Gastroesophageal sphincter (tissue), 4 donors: ENCODE results near the gene CADM1. TPM values are rescaled to one million over a fixed set of nuclear protein-coding genes. Genes with fewer than 3 reads are reported as not detected.

ENCODE experiments used
- ATAC-seq: fragments of 150-250 bp; one replicate; pipeline ENCODE4 v1.9.1; 2016; ENCODE audit warnings: mild to moderate bottlenecking, moderate library complexity
- H3K27ac ChIP-seq, 4 donors: fragments of 200-600 bp; sonication (generic) in 3 of 4; 1 replicate in 3 of 4; 2 replicates in 1 of 4; pipeline ENCODE4 v1.5.1; 2016 to 2019
- H3K27me3 ChIP-seq: fragments of 200-600 bp; sonication (generic); one replicate; pipeline ENCODE4 v1.5.1; 2019
- H3K36me3 ChIP-seq, 2 donors: fragments of 200-600 bp; sonication (generic); one replicate each; pipeline ENCODE4 v1.5.1; 2019; ENCODE audit warnings: control low read depth in 1 of 2
- H3K4me1 ChIP-seq, 3 donors: fragments of 200-600 bp; sonication (generic); 1 replicate in 2 of 3; 2 replicates in 1 of 3; pipeline ENCODE4 v1.5.1; 2016 to 2019; ENCODE audit warnings: control low read depth in 2 of 3
- H3K4me3 ChIP-seq, 2 donors: fragments of 200-600 bp; sonication (generic); one replicate each; pipeline ENCODE4 v1.5.1; 2019; ENCODE audit warnings: mild to moderate bottlenecking in 1 of 2, moderate library complexity in 1 of 2
- H3K9me3 ChIP-seq, 3 donors: fragments of 200-600 bp; sonication (generic); one replicate each; pipeline ENCODE4 v1.5.1; 2017 to 2019; ENCODE audit warnings: control low read depth in 2 of 3
- CTCF ChIP-seq, 4 experiments: fragments of 200-600 bp in 2 of 4; fragments of 450-650 bp in 2 of 4; sonication (generic) in 1 of 4; IDR thresholded peaks; one replicate each; pipeline ENCODE4 v1.5.1; 2017 to 2019; ENCODE audit warnings: antibody characterized with exemption in 4 of 4, mild to moderate bottlenecking in 2 of 4, moderate library complexity in 2 of 4
- EP300 ChIP-seq: sonication (generic); formaldehyde crosslinking; IDR thresholded peaks from one replicate; pipeline ENCODE4 v1.6.1; 2017; ENCODE audit warnings: antibody characterized with exemption, mild to moderate bottlenecking
- POLR2A ChIP-seq, 2 donors: fragments of 450-650 bp; IDR thresholded peaks; one replicate each; pipeline ENCODE4 v1.6.1; 2017; ENCODE audit warnings: antibody characterized with exemption in 2 of 2, mild to moderate bottlenecking in 2 of 2, moderate library complexity in 1 of 2
- POLR2AphosphoS5 ChIP-seq: sonication (generic); formaldehyde crosslinking; IDR thresholded peaks from one replicate; pipeline ENCODE4 v1.6.1; 2017; ENCODE audit warnings: antibody characterized with exemption
- WGBS, 2 donors: methylation state at CpG; one replicate each; pipeline ENCODE4 v1.1.5; 2018; ENCODE audit warnings: low coverage in 1 of 2; 5-methylcytosine and 5-hydroxymethylcytosine counted together
- total RNA-seq, 4 donors: library from RNA; depleted of rRNA; stranded (reverse); fragments of >200 nt; gene quantifications; one replicate each; pipeline ENCODE4 v1.1.0, GENCODE V29; 2016

The CADM1 gene
- total RNA-seq, 4 donors from 2014 or later: 10.4 to 23.5 (median 17.1) TPM

GRCh38 chr11:115271643-115272042, 232.6 kb downstream of the CADM1 start:
- no peaks in the 10 kb centered on the region for H3K36me3 ChIP-seq
- TF ChIP-seq POLR2A (IDR thresholded peaks at IDR 0.05) (no peak), POLR2AphosphoS5 (no peak)
- ATAC-seq: no peak

GRCh38 chr11:115269191-115269950, 234.8 kb downstream of the CADM1 start:
- H3K27ac ChIP-seq: no peak overlapping the region
- no peak overlapping the region for H3K4me3 ChIP-seq
- TF ChIP-seq POLR2A (IDR thresholded peaks at IDR 0.05): no peak
- TF ChIP-seq CTCF (IDR thresholded peaks at IDR 0.05): no peak
- TF ChIP-seq EP300: no peak
- TF ChIP-seq POLR2AphosphoS5: no peak
- H3K4me1 ChIP-seq: peaks cover 0 to 11% (median 0%) of the 10 kb centered on the region in 3 donors
- H3K27me3 ChIP-seq: no peaks in the 10 kb centered on the region
- no peaks in the 10 kb centered on the region for H3K36me3 ChIP-seq
- H3K9me3 ChIP-seq: no peaks in the 10 kb centered on the region
- ATAC-seq: no peak
- WGBS, 2 donors: 86 to 100% methylated on average over 7 to 8 of the region's 8 CpGs

More at GRCh38 chr11:115271643-115272042, 232.6 kb downstream of the CADM1 start:
- Histone ChIP-seq H3K27ac (no peak overlapping the region), H3K9me3 (no peaks in the 10 kb centered on the region), H3K4me3 (no peak overlapping the region), H3K27me3 (no peaks in the 10 kb centered on the region), H3K4me1 (peaks cover 0 to 11% (median 0%) of the 10 kb centered on the region in 3 donors)

- TF ChIP-seq CTCF (IDR thresholded peaks at IDR 0.05): no peak
- TF ChIP-seq POLR2AphosphoS5: no peak
- H3K4me1 ChIP-seq: peaks cover 0 to 11% (median 0%) of the 10 kb centered on the region in 3 donors
- WGBS, 2 donors: 60 to 83% methylated on average over 2 to 7 of the region's 7 CpGs
- no peak overlapping the region for H3K27ac ChIP-seq
- no peaks in the 10 kb centered on the region for H3K36me3 ChIP-seq
- no peaks in the 10 kb centered on the region for H3K27me3 ChIP-seq
- H3K4me3 ChIP-seq: no peak overlapping the region
- no peak for ATAC-seq
- H3K9me3 ChIP-seq: no peaks in the 10 kb centered on the region
Measured at GRCh38 chr11:115267871-115268270, 236.3 kb downstream of the CADM1 start.

- 43% methylated on average over 7 of the region's 8 CpGs for WGBS, 2 donors
- Histone ChIP-seq H3K4me3 (no peak overlapping the region), H3K27ac (no peak overlapping the region), H3K27me3 (no peaks in the 10 kb centered on the region), H3K4me1 (peaks cover 0 to 11% (median 0%) of the 10 kb centered on the region in 3 donors), H3K9me3 (no peaks in the 10 kb centered on the region), H3K36me3 (no peaks in the 10 kb centered on the region)
- TF ChIP-seq POLR2A (IDR thresholded peaks at IDR 0.05) (no peak), EP300 (no peak), CTCF (IDR thresholded peaks at IDR 0.05) (no peak), POLR2AphosphoS5 (no peak)
- ATAC-seq: no peak
Measured at GRCh38 chr11:115267238-115267781, 236.9 kb downstream of the CADM1 start.

- TF ChIP-seq POLR2A (IDR thresholded peaks at IDR 0.05): no peak
- TF ChIP-seq CTCF (IDR thresholded peaks at IDR 0.05): no peak
- TF ChIP-seq POLR2AphosphoS5: no peak
- TF ChIP-seq EP300: no peak
- Histone ChIP-seq H3K27ac (no peak overlapping the region), H3K9me3 (no peaks in the 10 kb centered on the region), H3K27me3 (no peaks in the 10 kb centered on the region), H3K36me3 (no peaks in the 10 kb centered on the region), H3K4me3 (no peak overlapping the region), H3K4me1 (peaks cover 0 to 11% (median 0%) of the 10 kb centered on the region in 3 donors)
- ATAC-seq: no peak
- WGBS, 2 donors: 88 to 100% methylated on average over 1 to 2 of the region's 5 CpGs
Measured at GRCh38 chr11:115266066-115266639, 238.1 kb downstream of the CADM1 start.
